ENCODE measurements around the gene CCDC7.

GRCh38 chr10:32445740-32446535 is at the start of gene CCDC7:
- TF ChIP-seq POLR2A (IDR thresholded peaks at IDR 0.05), result peak; percentile 75
- peak; percentile 30 to 59 (median 50) for TF ChIP-seq CTCF (IDR thresholded peaks at IDR 0.05)

Data from right lobe of liver (tissue), 4 donors.